GM12864 (cell line): ENCODE data around the gene GCM1.
"Not testable (repeated sequence)": the region's sequence is repeated elsewhere in the genome, so short reads cannot be mapped to it uniquely, and the experiment has no call there.

ENCODE experiments used
- DNase-seq: peaks from one replicate; pipeline ENCODE4 v3.0.0-alpha.2; 2011; ENCODE audit warnings: low read depth
- H3K4me3 ChIP-seq: 2 replicates; pipeline ENCODE4 v1.5.1; 2011; ENCODE audit warnings: mild to moderate bottlenecking, low read depth, low read length, control low read depth
- TF ChIP-seq, protein P1 (sequence below): IDR thresholded peaks from 2 replicates; pipeline ENCODE4 v1.5.1; 2011; ENCODE audit warnings: low read depth, mild to moderate bottlenecking, moderate library complexity, low read length, control low read depth, inconsistent platforms; ENCODE audit errors: missing control alignments

GCM1 gene

DNA sequence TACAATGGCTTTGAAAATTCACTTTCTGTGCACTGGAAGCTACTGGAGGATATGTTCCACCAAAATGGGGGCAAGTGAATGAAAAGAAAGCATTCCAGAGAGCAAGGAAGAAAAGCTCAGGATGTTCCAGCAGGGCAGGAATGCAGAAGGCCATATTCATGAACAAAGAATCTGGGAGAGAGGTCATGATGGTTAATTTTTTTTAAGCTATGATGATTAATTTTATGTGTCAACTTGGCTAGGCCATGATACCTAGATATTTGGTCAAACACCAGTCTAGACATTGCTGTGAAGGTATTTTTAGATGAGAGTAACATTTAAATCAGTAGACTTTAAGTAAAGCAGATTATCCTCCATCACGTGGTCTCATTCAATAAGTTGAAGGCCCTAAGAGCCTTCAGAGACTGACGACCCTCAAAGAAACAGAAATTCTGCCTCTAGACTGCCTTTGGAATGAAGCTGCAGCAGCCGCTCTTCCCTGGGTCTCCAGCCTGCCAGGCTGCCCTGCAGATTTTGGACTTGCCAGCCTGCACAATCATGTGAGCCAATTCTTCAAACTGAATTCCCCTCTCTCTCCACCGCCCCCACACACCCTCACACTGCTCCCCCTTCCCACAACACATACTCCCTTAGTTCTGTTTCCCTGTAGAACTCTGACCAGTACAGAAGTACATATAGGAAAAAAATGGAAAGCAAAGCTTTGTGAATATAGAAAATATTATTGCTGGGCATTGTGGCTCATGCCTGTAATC, 20.1 kb upstream of the GCM1 start:
- TF ChIP-seq, protein P1, sequence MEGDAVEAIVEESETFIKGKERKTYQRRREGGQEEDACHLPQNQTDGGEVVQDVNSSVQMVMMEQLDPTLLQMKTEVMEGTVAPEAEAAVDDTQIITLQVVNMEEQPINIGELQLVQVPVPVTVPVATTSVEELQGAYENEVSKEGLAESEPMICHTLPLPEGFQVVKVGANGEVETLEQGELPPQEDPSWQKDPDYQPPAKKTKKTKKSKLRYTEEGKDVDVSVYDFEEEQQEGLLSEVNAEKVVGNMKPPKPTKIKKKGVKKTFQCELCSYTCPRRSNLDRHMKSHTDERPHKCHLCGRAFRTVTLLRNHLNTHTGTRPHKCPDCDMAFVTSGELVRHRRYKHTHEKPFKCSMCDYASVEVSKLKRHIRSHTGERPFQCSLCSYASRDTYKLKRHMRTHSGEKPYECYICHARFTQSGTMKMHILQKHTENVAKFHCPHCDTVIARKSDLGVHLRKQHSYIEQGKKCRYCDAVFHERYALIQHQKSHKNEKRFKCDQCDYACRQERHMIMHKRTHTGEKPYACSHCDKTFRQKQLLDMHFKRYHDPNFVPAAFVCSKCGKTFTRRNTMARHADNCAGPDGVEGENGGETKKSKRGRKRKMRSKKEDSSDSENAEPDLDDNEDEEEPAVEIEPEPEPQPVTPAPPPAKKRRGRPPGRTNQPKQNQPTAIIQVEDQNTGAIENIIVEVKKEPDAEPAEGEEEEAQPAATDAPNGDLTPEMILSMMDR = no peak
- no peak for DNase-seq
- no peak overlapping the region for H3K4me3 ChIP-seq

DNA sequence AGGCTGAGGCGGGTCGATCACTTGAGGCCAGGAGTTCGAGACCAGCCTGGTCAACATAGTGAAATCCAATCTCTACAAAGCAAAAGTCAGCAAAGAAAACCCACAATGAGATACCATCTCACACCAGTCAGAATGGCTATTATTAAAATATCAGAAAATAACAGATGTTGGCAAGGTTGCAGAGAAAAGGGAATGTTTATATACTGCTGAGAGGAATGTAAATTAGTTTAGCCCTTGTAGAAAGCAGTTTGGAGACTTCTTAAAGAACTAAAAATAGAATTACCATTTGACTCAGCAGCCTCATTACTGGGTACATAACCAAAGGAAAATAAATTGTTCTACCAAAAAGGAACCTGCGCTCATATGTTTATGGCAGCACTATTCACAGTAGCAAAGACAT, 16.7 kb upstream of the GCM1 start:
- TF ChIP-seq, protein P1 = no peak
- DNase-seq = no peak
- H3K4me3 ChIP-seq = no peak overlapping the region

DNA sequence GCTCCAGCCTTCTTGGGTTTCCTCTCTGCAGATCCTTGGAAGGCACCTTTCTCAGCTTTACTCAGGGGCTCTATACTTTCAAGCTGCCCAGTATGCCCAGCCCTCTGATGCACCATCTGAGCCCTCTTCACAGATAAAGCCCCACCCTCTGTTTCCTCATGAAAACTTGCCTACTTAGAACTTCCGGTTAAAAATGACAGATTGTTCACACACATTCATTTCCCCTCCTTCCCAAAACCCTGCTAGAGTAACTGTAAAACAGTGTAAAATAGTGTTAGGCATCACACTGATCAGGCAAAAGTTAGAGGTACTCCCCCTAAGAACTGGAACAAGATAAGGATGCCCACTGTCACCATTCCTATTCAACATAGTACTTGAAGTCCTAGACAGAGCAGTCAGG, 14.0 kb upstream of the GCM1 start:
- TF ChIP-seq, protein P1 = no peak
- DNase-seq = no peak
- no peak overlapping the region for H3K4me3 ChIP-seq

DNA sequence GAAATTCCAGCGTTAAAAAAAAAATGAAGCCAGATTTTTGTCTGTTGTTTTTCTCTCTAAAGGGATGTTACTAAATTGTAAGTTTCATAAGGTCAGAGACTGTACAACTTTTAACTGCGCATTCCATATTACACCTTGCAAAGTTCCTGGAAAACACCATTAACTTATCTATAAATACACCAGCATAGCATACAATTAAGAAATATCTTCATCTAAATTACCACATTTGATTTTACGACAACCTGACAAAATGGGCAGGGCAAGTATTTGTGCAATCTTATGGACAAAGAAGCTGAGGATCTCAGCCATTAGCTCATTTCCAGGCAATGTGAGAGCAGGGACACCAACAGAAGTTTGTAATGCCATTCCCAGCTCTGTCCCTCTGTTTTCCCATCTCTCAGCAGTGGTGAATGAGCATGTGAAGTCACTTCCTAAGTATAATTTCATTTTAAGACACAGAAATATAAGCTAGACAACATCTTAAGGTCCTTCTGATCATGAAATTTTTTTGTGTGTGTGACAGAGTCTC, 12.9 kb upstream of the GCM1 start:
- TF ChIP-seq, protein P1 = no peak
- DNase-seq = no peak
- no peak overlapping the region for H3K4me3 ChIP-seq

DNA sequence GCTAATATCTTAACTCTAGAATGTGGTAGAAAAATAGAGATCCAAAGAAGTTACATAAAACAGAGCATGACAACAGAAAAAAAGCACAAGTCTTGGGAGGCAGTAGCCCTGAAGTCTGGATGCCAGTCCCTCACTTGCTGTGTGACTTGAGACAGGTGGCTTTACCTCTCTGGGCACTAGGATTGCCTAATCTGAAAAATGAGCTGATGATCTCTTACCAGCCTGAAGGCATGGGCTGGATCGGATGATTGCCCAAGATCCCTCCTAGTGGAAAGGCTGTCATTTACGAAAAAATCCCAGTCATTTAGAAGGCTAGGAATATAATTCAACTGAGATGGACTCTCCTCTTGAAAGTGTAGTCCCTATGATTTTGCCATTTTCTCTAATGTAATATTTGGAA, 10.9 kb upstream of the GCM1 start:
- no peak overlapping the region for H3K4me3 ChIP-seq
- no peak for DNase-seq
- TF ChIP-seq, protein P1 = no peak

DNA sequence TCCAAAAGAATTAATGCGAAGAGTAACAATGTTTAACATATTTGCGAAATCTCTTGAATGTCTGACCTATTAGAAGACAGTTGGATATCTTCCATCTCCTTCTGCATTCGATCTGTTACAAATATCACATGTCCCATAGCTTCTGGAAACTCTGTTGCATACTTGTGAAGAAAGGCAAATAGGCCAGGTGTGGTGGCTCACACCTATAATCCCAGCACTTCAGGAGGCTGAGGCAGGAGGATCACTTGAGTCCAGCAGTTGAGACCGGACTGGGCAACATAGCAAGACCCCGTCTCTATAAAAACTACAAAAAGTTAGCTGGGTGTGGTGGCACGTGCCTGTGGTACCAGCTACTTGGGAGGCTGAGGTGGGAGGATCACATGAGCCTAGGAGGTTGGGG, 9.4 kb upstream of the GCM1 start:
- DNase-seq, H3K4me3 ChIP-seq: not testable (repeated sequence)

DNA sequence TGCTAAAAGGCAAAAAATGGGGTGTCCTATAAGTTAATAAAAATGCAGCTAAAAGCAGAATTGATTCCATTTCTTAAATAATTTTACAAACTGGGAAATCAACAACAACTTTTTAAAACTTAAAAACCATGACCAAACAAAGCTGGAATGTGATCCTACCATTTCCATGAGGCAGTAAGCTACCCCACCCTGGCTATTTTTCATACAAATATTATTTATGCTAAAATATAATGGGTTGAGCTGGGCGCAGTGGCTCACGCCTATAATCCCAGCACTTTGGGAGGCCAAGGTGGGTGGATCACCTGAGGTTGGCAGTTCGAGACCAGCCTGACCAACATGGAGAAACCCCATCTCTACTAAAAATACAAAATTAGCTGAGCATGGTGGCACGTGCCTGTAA, 6.6 kb upstream of the GCM1 start:
- not testable (repeated sequence) for H3K4me3 ChIP-seq, DNase-seq

DNA sequence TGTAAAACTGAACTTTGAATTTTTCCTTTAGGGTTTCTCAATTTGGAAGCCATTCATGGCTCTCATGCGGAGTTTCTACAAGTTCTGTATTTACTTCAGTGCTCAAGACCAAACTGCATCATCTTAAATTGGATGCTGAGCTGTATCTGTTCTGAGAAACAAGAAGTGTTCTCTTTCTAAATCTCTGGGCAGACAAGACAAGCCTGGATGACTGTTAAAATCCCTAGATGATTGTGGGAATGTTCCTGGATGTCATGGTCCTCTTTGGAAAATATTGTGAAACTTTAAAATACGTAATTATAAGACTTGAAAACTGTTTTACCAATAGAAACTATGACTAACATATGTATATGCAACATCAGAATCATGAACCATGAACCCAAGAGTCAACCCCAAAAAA, 6.2 kb upstream of the GCM1 start:
- no peak for DNase-seq
- TF ChIP-seq, protein P1 = no peak
- H3K4me3 ChIP-seq = no peak overlapping the region
